ENCODE results near the gene ADRB2.
"Not testable (repeated sequence)": the region's sequence is repeated elsewhere in the genome, so short reads cannot be mapped to it uniquely, and the experiment has no call there.

Gene ADRB2

DNA sequence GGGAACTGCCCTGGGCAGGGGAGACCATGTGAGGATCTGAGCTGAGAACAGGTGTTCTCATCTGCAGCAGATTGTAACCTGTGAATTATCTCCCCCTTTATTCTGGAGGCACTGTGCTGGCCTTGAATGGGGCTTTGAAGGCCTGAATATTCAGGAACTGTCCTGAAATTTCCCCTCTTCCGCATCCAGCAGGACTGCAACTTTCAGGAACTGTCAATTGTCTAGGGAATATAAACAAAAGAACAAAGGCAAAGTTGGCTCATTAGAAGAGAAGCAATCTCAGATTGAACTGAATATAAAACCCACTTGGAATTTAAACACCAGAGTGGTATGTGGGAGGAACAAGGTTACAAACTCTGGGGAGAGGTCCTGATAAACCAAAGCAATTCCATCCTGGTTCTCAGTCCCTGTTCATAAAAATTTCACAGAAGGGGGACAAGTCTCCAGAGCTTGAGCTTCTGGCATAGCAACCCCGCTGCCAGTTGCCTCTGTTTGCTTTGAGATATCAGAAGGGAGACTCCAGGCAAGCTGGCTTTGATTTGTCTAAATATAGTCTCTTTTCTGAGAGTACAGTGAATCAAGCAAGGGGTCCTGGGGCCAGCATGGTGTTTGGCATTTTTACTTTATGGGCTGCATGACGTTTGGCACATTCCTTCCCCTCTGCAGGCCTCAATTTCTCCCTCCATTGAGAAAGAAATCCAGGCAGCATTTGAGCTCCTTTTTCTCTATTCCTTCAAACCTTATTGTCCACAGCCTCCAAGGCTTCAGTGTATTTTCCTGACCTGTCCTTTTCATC, 47.5 kb downstream of the ADRB2 start:
- Mint-ChIP-seq H3K9me3 (no peaks in the 10 kb centered on the region), H3K27me3 (no peaks in the 10 kb centered on the region), H3K4me3 (no peak overlapping the region), H3K36me3 (ENCODE audit: low read depth) (no peaks in the 10 kb centered on the region), H3K27ac (peak overlapping the region; percentile 18), H3K4me1 (ENCODE audit: low read depth) (no peaks in the 10 kb centered on the region)

DNA sequence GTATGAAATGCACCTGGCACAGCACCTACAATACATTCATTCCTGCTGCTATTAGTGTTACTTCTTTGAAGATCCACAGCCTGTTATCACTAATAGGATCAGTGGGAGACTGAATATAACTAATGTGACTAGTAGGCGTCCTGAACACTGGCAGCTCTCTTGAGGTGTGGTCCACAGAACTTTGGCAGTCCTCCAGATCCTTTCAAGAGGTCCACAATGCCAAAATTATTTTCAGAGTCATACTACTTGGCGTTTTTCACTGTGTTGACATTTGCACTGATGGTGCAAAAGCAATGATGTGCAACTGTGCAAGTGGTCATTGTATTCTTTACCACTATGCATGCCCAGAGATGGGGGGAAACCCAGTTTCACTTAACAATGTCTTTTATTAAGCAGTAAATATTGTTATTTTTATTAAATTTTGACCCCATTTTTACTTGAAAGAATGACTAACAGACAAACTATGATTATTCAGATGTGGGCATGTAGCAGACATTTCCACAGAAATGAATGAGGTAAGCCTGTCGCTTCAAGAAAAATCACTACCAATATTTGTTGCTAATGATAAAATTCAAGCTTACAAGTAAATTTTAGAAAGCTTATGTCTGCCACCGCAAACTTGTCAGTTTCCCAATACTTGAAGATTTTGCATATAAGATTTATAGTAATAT, 48.9 kb downstream of the ADRB2 start:
- Mint-ChIP-seq H3K4me1 (ENCODE audit: low read depth) (no peaks in the 10 kb centered on the region), H3K36me3 (ENCODE audit: low read depth) (no peaks in the 10 kb centered on the region), H3K4me3 (no peak overlapping the region), H3K27me3 (no peaks in the 10 kb centered on the region), H3K27ac (no peak overlapping the region), H3K9me3 (no peaks in the 10 kb centered on the region)

DNA sequence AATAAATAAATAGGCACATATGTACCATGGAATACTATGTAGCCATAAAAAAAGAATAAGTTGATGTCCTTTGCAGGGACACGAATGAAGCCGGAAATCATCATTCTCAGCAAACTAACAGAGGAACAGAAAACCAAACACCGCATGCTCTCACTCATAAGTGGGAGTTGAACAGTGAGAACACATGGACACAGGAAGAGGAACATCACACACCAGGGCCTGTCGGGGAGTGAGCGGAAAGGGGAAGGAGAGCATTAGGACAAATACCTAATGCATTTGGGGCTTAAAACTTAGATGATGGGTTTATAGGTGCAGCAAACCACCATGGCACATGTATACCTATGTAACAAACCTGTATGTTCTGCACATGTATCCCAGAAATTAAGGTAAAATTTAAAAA, 51.0 kb downstream of the ADRB2 start:
- not testable (repeated sequence) for H3K4me3 Mint-ChIP-seq; H3K36me3 Mint-ChIP-seq (ENCODE audit: low read depth); H3K27me3 Mint-ChIP-seq; H3K9me3 Mint-ChIP-seq; H3K4me1 Mint-ChIP-seq (ENCODE audit: low read depth); H3K27ac Mint-ChIP-seq
